Type B pancreatic cell (in vitro differentiated cells): ENCODE results near the gene ADPGK. TPM values are rescaled to one million over a fixed set of nuclear protein-coding genes. Genes with fewer than 3 reads are reported as not detected.
A peak's percentile ranks its signal among the peaks of the same experiment; 100 is the strongest.

Source experiments
- DNase-seq: peaks from one replicate; pipeline ENCODE4 v3.0.0; 2021; ENCODE audit warnings: mixed read lengths; ENCODE audit not compliant: unreplicated experiment; ENCODE audit errors: extremely low spot score
- H3K27ac Mint-ChIP-seq: 2 replicates; pipeline ENCODE4 v1.8.0; 2021; ENCODE audit warnings: mild to moderate bottlenecking, mixed read lengths
- H3K27me3 Mint-ChIP-seq: 2 replicates; pipeline ENCODE4 v1.8.0; 2021; ENCODE audit warnings: mixed read lengths
- H3K36me3 Mint-ChIP-seq: 2 replicates; pipeline ENCODE4 v1.8.0; 2021; ENCODE audit warnings: mixed read lengths
- H3K4me1 Mint-ChIP-seq: one replicate; pipeline ENCODE4 v1.8.0; 2021; ENCODE audit warnings: mixed read lengths; ENCODE audit not compliant: unreplicated experiment
- H3K4me3 Mint-ChIP-seq: 2 replicates; pipeline ENCODE4 v1.8.0; 2021; ENCODE audit warnings: mild to moderate bottlenecking, mixed read lengths
- H3K9me3 Mint-ChIP-seq: 2 replicates; pipeline ENCODE4 v1.8.0; 2021; ENCODE audit warnings: mixed read lengths
- total RNA-seq: library from RNA; stranded (reverse); gene quantifications from 2 replicates; pipeline ENCODE4 v1.2.1, GENCODE V29; 2021; ENCODE audit warnings: low replicate concordance
- TF ChIP-seq, protein P1 (sequence below): fragments of 200-600 bp; sonication (generic); conservative IDR thresholded peaks from 2 replicates; pipeline ENCODE4 v1.5.0; 2021; ENCODE audit warnings: antibody characterized with exemption, mild to moderate bottlenecking

Gene ADPGK
- total RNA-seq, 1 donor from 2014 or later, result 46.9 TPM

DNA sequence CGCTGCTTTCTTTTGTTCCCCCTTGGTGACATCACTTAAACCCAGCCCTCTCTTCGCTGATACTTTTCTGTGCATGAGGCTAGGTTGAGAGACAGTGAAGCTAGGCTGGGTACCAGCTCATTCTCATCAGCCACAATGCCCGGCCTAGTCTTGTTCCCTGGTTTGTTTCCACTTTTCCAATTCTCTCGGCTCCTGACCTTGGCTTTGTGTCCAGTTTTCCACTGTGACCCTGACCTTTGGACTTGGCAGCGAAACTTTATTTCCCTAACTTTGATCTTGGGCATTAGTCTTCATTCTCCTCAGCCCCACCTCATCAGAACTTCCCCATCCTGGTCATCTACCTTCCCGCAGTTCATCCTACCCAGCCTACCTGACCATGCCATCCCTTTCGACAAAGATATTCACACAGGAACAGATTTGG is 908 bp upstream of the ADPGK start:
- Mint-ChIP-seq H3K9me3 (no peaks in the 10 kb centered on the region), H3K27ac (peak overlapping the region; percentile 97), H3K4me1 (peaks cover 37% of the 10 kb centered on the region), H3K27me3 (no peaks in the 10 kb centered on the region), H3K36me3 (peaks cover 13% of the 10 kb centered on the region), H3K4me3 (peak overlapping the region; percentile 94)
- DNase-seq, result no peak
- TF ChIP-seq, protein P1, sequence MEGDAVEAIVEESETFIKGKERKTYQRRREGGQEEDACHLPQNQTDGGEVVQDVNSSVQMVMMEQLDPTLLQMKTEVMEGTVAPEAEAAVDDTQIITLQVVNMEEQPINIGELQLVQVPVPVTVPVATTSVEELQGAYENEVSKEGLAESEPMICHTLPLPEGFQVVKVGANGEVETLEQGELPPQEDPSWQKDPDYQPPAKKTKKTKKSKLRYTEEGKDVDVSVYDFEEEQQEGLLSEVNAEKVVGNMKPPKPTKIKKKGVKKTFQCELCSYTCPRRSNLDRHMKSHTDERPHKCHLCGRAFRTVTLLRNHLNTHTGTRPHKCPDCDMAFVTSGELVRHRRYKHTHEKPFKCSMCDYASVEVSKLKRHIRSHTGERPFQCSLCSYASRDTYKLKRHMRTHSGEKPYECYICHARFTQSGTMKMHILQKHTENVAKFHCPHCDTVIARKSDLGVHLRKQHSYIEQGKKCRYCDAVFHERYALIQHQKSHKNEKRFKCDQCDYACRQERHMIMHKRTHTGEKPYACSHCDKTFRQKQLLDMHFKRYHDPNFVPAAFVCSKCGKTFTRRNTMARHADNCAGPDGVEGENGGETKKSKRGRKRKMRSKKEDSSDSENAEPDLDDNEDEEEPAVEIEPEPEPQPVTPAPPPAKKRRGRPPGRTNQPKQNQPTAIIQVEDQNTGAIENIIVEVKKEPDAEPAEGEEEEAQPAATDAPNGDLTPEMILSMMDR, result no peak

DNA sequence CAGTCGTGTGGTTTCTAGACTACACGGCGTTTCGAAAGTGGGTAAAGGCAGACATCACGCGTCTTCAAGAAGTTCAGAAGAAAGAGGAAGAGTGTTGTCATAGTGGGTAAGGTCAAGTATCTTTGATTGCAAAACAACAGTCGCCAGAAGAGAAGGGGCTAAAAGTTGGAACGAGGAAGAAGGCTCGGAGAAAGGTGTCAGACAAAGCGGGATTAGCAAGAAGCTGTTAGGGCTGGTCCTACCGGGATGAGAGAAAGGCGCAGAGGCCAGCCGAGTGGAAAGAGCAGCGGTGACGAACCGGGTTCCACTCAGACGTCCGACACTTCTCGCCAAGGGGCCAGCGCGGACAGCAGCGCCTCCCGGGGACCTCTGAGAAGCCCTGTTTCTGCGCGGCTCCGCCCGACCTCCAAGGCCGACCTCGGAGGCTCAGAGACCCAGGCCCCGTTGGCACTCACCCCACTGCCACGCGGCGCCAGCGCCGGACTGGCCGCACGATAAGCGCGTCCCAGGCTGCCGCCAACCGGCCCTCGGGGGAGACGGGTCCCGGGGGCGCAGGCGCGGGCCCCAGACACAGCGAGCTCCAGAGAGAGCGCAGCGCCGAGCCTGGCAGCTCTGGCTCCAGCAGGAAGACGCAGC is 436 bp downstream of the ADPGK start:
- TF ChIP-seq, protein P1, result no peak
- Mint-ChIP-seq H3K27me3 (no peaks in the 10 kb centered on the region), H3K9me3 (no peaks in the 10 kb centered on the region), H3K27ac (peak overlapping the region; percentile 95), H3K4me1 (peaks cover 37% of the 10 kb centered on the region), H3K36me3 (peaks cover 17% of the 10 kb centered on the region), H3K4me3 (peak overlapping the region; percentile 94)
- no peak for DNase-seq

- Mint-ChIP-seq H3K36me3 (peaks cover 17% of the 10 kb centered on the region), H3K4me1 (peaks cover 30% of the 10 kb centered on the region), H3K27ac (peak overlapping the region; percentile 95), H3K4me3 (peak overlapping the region; percentile 93), H3K27me3 (no peaks in the 10 kb centered on the region), H3K9me3 (no peaks in the 10 kb centered on the region)
- TF ChIP-seq, protein P1, result no peak
- DNase-seq, result no peak
Observed at GRCh38 chr15:72782274-72783003, 1.1 kb downstream of the ADPGK start.

DNA sequence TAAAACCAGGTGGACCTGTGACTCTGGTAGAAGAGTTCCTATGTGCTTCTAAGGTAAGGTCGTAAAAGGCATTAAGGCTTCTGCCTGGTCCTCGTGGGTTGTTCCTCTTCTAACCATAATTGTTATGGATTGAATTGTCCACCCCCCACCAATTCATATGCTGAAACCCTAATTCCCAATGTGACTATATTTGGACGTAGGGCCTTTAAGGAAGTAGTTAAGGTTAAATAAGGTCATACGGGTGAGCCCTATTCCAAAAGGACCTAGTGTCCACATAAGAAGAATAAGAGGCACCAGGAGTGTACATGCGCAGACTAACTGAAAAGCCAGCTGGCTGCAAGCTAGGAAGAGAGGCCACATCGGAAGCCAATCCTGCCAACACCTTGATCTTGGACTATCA is 1.9 kb downstream of the ADPGK start:
- H3K36me3 Mint-ChIP-seq, result peaks cover 17% of the 10 kb centered on the region

DNA sequence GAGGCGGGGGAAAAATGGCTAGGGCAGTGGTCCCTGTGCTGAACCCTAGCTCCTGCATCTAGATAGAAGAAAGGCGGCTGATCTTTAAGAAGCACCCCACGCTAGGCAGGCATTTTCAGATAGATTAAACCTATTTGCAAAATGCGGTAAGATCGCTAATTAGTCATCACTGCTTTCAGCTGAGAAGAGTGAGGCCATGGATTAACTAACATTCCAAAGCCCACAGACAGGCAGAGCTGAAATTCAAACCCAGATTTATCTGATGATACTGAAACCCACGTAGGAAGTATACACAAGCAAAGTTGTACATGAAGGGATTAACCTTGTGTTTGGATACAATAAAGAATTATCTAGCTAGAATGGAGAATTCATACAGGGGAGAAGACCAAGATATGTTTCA is 4.8 kb downstream of the ADPGK start:
- peaks cover 13% of the 10 kb centered on the region for H3K4me1 Mint-ChIP-seq
- no peak overlapping the region for H3K27ac Mint-ChIP-seq
- H3K36me3 Mint-ChIP-seq, result peaks cover 17% of the 10 kb centered on the region
- TF ChIP-seq, protein P1, result no peak
- no peak for DNase-seq
- H3K4me3 Mint-ChIP-seq, result no peak overlapping the region
- no peaks in the 10 kb centered on the region for H3K9me3 Mint-ChIP-seq
- no peaks in the 10 kb centered on the region for H3K27me3 Mint-ChIP-seq

More for the DNA sequence above, 1.9 kb downstream of the ADPGK start:
- TF ChIP-seq, protein P1, result no peak
- Mint-ChIP-seq H3K4me3 (peak overlapping the region; percentile 77), H3K27ac (peak overlapping the region; percentile 52), H3K9me3 (no peaks in the 10 kb centered on the region), H3K27me3 (no peaks in the 10 kb centered on the region), H3K4me1 (peaks cover 30% of the 10 kb centered on the region)
- DNase-seq, result no peak
